Osteoblast (primary cell): ENCODE data around the gene C18orf32. TPM values are rescaled to one million over a fixed set of nuclear protein-coding genes. Genes with fewer than 3 reads are reported as not detected.

Experiments
- DNase-seq: peaks from one replicate; pipeline ENCODE4 v3.0.0; 2011; ENCODE audit warnings: low spot score, mixed read lengths; ENCODE audit not compliant: insufficient read length; ENCODE audit errors: missing footprints
- H2AFZ ChIP-seq: 2 replicates; pipeline ENCODE4 v1.6.0; 2011; ENCODE audit warnings: mild to moderate bottlenecking, low read length
- H3K27ac ChIP-seq: 2 replicates; pipeline ENCODE4 v1.5.1; 2011; ENCODE audit warnings: mild to moderate bottlenecking, low read depth, low read length, moderate library complexity
- H3K27me3 ChIP-seq: 2 replicates; pipeline ENCODE4 v1.6.0; 2012; ENCODE audit warnings: mild to moderate bottlenecking, control low read depth, inconsistent platforms, low read length, moderate library complexity; ENCODE audit not compliant: insufficient read depth
- H3K36me3 ChIP-seq: 2 replicates; pipeline ENCODE4 v1.5.1; 2011; ENCODE audit warnings: mild to moderate bottlenecking, low read length, control low read depth, moderate library complexity; ENCODE audit not compliant: insufficient read depth
- H3K4me1 ChIP-seq: 2 replicates; pipeline ENCODE4 v1.5.1; 2011; ENCODE audit warnings: mild to moderate bottlenecking, low read length, control low read depth, moderate library complexity; ENCODE audit not compliant: insufficient read depth
- H3K4me2 ChIP-seq: 2 replicates; pipeline ENCODE4 v1.6.0; 2011; ENCODE audit warnings: mild to moderate bottlenecking, low read length; ENCODE audit not compliant: insufficient read depth
- H3K4me3 ChIP-seq: fragments of 200-600 bp; sonication (generic); 3 replicates; pipeline ENCODE4 v1.5.1; 2012; ENCODE audit warnings: mild to moderate bottlenecking, low read length, inconsistent platforms; ENCODE audit not compliant: insufficient read depth
- H3K79me2 ChIP-seq: 2 replicates; pipeline ENCODE4 v1.6.0; 2012; ENCODE audit warnings: mild to moderate bottlenecking, low read length, control low read depth, inconsistent platforms; ENCODE audit not compliant: insufficient read depth
- H3K9me3 ChIP-seq: 2 replicates; pipeline ENCODE4 v1.5.1; 2011; ENCODE audit warnings: low read depth, low read length, control low read depth
- H4K20me1 ChIP-seq: 2 replicates; pipeline ENCODE4 v1.6.0; 2012; ENCODE audit warnings: mild to moderate bottlenecking, low read length, control low read depth; ENCODE audit not compliant: insufficient read depth
- total RNA-seq: library from RNA; depleted of rRNA; stranded (reverse); fragments of >200 nt; gene quantifications from 2 replicates; pipeline ENCODE4 v1.2.3, GENCODE V29; 2012
- TF ChIP-seq, protein P1 (sequence below): IDR thresholded peaks from 2 replicates; pipeline ENCODE4 v1.5.1; 2011; ENCODE audit warnings: mild to moderate bottlenecking, low read depth, low read length, moderate library complexity; ENCODE audit errors: extremely low read depth

The C18orf32 gene
- total RNA-seq, 1 donor: 16.6 TPM

DNA sequence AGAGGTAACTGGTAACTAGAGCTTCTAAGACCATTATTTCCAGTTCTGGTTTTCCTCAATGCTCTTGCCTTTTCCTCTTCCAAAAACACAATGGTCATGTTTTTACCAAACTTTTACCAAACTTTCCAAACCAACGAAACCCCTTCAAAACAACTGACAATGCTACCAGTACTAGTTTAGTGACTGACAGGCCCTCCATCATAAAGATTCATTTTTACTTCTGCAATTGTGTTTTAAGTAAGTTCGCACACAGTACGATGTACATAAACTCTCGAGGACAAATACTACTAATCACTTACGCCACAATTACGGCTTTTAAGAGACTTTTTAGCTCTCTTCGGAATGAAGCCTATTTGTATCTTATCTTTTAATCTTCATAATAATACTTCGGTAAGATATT, 900 bp downstream of the C18orf32 start:
- H3K4me2 ChIP-seq: peak overlapping the region; percentile 93
- H2AFZ ChIP-seq: peak overlapping the region; percentile 84
- peaks cover 47% of the 10 kb centered on the region for H3K79me2 ChIP-seq
- H3K27me3 ChIP-seq: no peaks in the 10 kb centered on the region
- peak overlapping the region; percentile 87 for H3K4me3 ChIP-seq
- no peaks in the 10 kb centered on the region for H3K9me3 ChIP-seq
- H3K36me3 ChIP-seq: peaks cover 58% of the 10 kb centered on the region
- no peak for DNase-seq
- TF ChIP-seq, protein P1, sequence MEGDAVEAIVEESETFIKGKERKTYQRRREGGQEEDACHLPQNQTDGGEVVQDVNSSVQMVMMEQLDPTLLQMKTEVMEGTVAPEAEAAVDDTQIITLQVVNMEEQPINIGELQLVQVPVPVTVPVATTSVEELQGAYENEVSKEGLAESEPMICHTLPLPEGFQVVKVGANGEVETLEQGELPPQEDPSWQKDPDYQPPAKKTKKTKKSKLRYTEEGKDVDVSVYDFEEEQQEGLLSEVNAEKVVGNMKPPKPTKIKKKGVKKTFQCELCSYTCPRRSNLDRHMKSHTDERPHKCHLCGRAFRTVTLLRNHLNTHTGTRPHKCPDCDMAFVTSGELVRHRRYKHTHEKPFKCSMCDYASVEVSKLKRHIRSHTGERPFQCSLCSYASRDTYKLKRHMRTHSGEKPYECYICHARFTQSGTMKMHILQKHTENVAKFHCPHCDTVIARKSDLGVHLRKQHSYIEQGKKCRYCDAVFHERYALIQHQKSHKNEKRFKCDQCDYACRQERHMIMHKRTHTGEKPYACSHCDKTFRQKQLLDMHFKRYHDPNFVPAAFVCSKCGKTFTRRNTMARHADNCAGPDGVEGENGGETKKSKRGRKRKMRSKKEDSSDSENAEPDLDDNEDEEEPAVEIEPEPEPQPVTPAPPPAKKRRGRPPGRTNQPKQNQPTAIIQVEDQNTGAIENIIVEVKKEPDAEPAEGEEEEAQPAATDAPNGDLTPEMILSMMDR: no peak
- peaks cover 36% of the 10 kb centered on the region for H3K4me1 ChIP-seq
- H3K27ac ChIP-seq: peak overlapping the region; percentile 91
- peaks cover 19% of the 10 kb centered on the region for H4K20me1 ChIP-seq

DNA sequence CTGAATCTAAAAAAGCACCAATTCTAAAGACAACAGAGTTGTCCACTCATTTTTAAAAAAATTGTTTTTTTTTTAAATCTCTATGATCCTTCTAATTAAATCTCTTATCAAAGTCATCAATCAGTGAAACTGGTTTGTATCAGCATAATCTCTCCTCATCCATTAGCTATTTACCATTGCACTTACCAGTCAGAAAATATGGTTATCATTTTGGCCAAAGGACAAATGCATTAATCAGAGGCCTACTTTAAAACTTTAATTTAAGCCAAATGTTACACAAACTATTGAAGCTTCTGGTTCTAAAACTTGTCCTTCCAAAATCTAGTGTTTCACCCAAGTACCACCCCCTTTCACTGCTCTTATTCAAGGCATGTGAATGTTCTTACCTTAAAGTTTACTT, 3.8 kb downstream of the C18orf32 start:
- no peak overlapping the region for H3K27ac ChIP-seq

DNA sequence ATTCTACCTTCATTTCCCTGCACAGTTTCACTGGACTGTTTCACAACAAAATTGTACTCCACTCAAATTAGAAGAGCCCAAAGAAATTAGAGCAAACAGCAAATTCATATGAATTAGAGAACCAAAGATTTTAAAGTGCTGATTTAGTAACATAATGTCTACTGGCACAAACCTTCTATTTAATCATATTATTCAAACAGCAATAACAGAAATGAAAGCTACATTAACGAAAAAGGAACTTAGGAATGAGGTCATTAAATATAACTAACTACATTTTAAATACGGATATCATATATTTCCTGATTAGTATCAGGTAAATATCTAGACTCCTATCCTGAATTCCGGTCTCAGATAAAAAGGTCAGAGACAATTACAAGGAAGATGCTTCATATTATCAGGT, 5.1 kb downstream of the C18orf32 start:
- peaks cover 35% of the 10 kb centered on the region for H3K79me2 ChIP-seq
- H3K4me2 ChIP-seq: no peak overlapping the region
- TF ChIP-seq, protein P1: no peak

More for the DNA sequence above, 3.8 kb downstream of the C18orf32 start:
- Histone ChIP-seq H3K4me3 (no peak overlapping the region), H3K36me3 (peaks cover 45% of the 10 kb centered on the region), H3K4me2 (no peak overlapping the region), H3K4me1 (peaks cover 18% of the 10 kb centered on the region), H3K79me2 (peaks cover 35% of the 10 kb centered on the region), H3K9me3 (no peaks in the 10 kb centered on the region), H4K20me1 (peaks cover 4% of the 10 kb centered on the region), H2AFZ (no peak overlapping the region), H3K27me3 (no peaks in the 10 kb centered on the region)
- TF ChIP-seq, protein P1: no peak
- DNase-seq: no peak

DNA sequence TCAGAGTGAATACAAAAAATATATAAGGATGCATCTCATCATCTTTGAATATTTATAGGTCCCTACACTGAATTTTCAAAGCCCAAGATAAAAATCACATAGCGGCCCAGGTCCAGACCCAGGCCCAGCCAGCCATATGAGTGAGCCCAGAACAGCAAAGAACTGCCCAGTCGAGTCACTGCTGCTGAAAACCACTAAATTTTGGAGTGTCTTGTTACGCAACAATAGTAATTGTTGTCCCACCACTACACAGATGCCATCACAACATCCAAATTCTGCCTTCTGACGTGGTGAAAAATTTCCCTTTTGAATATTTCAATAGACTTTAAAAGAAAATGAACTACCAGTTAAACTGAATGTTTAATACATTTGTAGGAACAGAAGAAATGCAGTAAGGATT, 5.7 kb downstream of the C18orf32 start:
- Histone ChIP-seq H3K27ac (no peak overlapping the region), H3K36me3 (peaks cover 38% of the 10 kb centered on the region), H3K4me3 (no peak overlapping the region), H3K9me3 (no peaks in the 10 kb centered on the region), H3K4me1 (peaks cover 19% of the 10 kb centered on the region), H3K79me2 (peaks cover 30% of the 10 kb centered on the region), H3K27me3 (no peaks in the 10 kb centered on the region), H4K20me1 (no peaks in the 10 kb centered on the region), H3K4me2 (no peak overlapping the region), H2AFZ (no peak overlapping the region)
- peak; percentile 53 for DNase-seq
- TF ChIP-seq, protein P1: no peak

More for the DNA sequence above, 5.1 kb downstream of the C18orf32 start:
- Histone ChIP-seq H3K36me3 (peaks cover 38% of the 10 kb centered on the region), H4K20me1 (no peaks in the 10 kb centered on the region), H3K27me3 (no peaks in the 10 kb centered on the region), H3K4me3 (no peak overlapping the region), H3K4me1 (peaks cover 13% of the 10 kb centered on the region), H2AFZ (no peak overlapping the region), H3K27ac (no peak overlapping the region), H3K9me3 (no peaks in the 10 kb centered on the region)
- no peak for DNase-seq
